ENCODE results near the gene AFDN.

Gene AFDN

GRCh38 chr6:168012431-168013249 is 185.9 kb downstream of the AFDN start:
- intact Hi-C loops (cut with DNase I): no loop called here
- peak in 1 of 10 donors; percentile 69 for DNase-seq

DNA sequence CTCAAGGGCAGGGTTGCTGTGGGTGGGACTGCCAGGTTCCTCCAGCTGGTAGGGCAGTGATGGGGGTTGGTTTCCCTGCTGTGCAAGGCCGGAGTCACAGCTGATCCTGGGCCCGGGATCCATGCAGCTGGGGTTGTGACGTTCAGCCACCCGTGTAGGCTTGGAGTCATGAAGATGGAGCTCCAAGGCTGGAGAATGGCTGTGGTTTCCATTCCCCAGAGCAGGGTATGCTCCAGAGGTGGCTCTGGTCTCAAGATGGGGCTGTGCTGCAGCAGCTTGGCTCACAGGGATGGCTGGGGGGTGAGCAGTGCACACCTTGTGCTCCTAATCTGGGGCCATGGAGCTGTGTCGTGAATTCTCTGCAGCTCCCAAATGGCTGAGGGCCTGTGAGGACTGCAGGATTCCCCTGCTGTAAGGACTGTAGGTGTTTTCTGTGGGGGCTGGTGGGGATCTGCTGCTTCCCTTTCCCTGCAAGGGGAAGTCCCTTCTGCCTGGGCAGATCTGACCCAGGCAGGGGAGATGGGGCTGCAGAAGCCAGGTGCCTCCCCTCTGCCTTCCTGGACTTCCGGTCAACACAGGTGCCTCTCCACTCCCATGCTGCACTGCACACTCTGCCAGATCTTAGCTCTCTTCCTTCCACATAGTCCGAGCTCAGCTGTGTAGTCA is 186.7 kb downstream of the AFDN start:
- peak in 1 of 10 donors; percentile 59 for DNase-seq

DNA sequence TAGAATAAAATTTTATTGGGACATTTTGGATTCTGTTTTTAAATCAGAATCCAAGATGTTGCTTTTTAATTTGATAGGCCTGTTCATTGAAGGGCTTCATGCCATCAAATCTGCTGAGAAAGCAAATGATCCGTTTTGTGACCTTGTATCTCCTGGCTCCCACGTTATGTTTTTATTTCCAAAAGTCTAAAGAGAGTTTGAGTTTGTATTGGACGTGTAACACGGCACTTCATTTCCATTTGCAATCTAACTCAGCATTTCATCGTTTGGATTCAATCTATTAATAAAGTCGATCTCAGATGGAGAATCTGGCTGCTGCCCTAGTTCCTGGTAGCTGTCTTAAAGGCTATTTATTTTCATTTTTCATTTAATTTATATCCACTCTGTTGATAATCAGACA is 187.7 kb downstream of the AFDN start:
- intact Hi-C loops (cut with DNase I): no loop called here

More for the DNA sequence above, 186.7 kb downstream of the AFDN start:
- intact Hi-C loops (cut with DNase I): no loop called here

DNA sequence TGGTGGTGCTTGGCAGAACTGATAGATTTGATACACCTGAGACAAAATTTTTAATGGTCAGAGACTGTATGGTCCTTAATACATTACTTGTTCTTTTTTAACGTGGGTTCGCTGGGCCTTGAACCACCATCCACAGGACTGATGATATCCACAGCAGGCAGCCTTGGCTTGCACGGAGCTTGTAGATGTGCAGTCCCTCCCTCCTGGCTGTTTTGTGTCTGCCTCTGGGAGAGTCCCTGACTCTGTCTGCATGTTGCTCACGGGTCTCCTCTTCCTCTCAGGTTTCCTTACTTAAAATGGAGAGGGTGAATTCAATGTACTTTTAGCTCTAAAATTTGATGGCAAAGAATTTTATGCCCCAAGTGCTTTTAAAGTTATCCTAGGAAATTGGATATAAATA is 188.3 kb downstream of the AFDN start:
- intact Hi-C loops (cut with DNase I): no loop called here
- DNase-seq: no peak

More for the DNA sequence above, 187.7 kb downstream of the AFDN start:
- DNase-seq: no peak

- peak in 1 of 10 donors; percentile 61 for DNase-seq
- intact Hi-C loops (cut with DNase I): no loop called here
These were observed 188.9 kb downstream of the AFDN start for GRCh38 chr6:168015482-168016175.

DNA sequence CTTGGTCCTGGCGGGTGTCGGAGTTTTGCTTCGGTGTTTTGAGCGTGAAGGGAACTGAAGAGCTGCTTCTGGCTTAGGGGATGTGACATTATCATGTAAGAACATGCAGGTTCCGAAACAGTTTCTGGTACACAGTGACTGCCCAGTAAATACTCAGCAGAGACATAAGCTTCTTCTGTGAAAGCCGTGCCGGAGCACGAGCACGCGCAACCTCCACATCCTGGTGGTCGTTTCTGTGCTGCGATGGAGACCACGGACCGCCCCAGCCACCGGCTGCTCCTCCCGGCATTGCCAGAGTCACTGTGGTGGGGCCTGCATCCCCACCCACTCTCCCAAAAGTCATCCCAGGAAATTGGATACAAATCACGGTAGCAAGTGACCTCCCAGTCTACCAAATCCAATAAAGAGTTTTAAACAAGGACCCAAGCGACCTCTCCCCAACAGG is 189.5 kb downstream of the AFDN start:
- peak in 1 of 10 donors; percentile 61 for DNase-seq
- intact Hi-C loops (cut with DNase I): no loop called here

DNA sequence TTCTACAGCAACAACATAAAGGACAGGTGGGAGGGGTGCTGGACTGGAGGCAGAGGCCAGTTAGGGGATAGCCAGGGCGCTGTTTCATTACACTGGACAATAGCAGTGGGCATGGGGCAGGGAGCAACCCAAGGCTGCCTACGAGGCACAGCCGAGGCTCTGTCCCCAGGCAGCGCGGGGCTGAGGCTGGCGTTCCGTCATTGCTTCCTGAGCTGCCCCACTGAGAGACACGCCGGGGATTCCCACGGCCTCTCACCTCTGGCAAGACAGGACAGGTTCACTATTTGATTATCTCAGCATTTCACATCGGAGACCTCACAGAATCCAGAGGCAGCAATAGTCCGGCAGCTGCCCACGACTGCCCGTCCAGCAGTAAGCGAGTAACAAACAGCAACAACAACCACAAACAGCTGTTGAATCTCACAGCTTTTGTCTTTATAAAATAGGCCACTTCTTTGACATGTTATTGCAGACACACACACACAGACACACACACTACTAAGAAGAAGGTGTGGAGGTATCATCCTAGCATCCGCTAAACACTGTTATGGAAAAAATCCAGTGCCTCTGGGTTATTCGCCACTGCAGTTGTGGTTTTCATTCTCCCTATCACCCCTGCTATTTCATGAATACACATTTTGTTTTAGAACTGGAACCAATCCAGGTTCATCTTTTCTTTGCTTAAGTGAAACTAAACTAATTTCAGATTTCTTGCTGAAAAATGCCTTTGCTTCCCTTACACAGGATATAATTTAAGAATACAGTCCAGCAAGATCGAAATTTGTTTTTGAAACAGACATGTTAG is 190.2 kb downstream of the AFDN start:
- DNase-seq: peak in 2 of 10 donors; percentile 65 to 86
- intact Hi-C loops (cut with DNase I): no loop called here

DNA sequence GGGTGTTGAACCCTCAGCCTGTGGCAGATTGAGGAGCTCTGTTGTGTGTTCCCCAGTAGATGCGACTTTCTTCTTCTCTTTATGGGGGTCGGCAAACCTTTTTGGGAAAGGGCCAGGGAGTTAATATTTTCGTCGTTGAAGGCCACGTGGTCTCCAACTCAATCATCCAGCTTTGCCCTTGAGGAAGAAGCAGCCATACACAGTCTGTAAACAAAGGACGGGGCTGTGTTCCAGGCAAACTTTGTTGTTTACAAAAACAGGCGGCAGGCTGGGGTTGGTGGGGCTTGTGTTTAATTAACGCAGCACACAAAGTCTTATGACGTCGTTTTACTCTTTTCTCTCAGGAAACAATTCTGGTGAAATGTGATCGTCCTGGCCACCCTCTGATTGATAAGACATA is 190.9 kb downstream of the AFDN start:
- peak in 2 of 10 donors; percentile 22 to 25 for DNase-seq
- intact Hi-C loops (cut with DNase I): no loop called here

GRCh38 chr6:168018664-168019063 is 192.0 kb downstream of the AFDN start:
- DNase-seq: peak in 2 of 10 donors; percentile 25 to 37
- intact Hi-C loops (cut with DNase I): no loop called here

GRCh38 chr6:168020242-168020641 is 193.5 kb downstream of the AFDN start:
- intact Hi-C loops (cut with DNase I): no loop called here
- no peak for DNase-seq

DNA sequence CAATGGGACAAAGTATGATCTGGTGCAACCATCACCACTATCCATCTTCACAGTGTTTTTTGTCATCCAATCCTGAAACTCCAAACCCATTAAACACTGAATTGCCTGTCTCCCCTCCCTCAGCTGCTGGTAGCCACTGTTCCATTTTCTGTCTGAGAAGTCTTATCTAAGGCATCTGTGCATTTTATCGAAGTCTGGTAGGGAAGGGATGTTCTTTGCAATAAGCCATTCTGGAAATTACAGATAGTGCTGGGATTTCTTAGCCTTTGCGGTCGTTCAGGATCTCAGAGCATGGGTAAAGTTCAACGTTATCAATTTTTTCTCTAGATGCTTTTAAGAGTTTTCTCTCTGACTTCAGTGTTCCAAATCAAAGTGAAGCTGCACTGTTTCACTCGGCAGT is 194.9 kb downstream of the AFDN start:
- intact Hi-C loops (cut with DNase I): no loop called here
- no peak for DNase-seq

All from posterior cingulate gyrus (tissue), 11 donors.